ENCODE results near the gene UBR3. TPM values are rescaled to one million over a fixed set of nuclear protein-coding genes. Genes with fewer than 3 reads are reported as not detected.

UBR3 gene
- total RNA-seq, 6 experiments from 2014 or later, result 30.1 to 46.3 (median 40.5) TPM

- no peak overlapping the region; the same call in 1 of the 2 replicates for H3K27ac Mint-ChIP-seq
- no peaks in the 10 kb centered on the region for H3K9me3 Mint-ChIP-seq
- DNase-seq, result no peak
- TF ChIP-seq, protein P1, sequence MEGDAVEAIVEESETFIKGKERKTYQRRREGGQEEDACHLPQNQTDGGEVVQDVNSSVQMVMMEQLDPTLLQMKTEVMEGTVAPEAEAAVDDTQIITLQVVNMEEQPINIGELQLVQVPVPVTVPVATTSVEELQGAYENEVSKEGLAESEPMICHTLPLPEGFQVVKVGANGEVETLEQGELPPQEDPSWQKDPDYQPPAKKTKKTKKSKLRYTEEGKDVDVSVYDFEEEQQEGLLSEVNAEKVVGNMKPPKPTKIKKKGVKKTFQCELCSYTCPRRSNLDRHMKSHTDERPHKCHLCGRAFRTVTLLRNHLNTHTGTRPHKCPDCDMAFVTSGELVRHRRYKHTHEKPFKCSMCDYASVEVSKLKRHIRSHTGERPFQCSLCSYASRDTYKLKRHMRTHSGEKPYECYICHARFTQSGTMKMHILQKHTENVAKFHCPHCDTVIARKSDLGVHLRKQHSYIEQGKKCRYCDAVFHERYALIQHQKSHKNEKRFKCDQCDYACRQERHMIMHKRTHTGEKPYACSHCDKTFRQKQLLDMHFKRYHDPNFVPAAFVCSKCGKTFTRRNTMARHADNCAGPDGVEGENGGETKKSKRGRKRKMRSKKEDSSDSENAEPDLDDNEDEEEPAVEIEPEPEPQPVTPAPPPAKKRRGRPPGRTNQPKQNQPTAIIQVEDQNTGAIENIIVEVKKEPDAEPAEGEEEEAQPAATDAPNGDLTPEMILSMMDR (IDR thresholded peaks at IDR 0.05), result no peak
- H3K27me3 Mint-ChIP-seq (ENCODE audit: insufficient read depth), result no peaks in the 10 kb centered on the region
- no peak overlapping the region for H3K4me3 Mint-ChIP-seq
- H3K36me3 Mint-ChIP-seq (ENCODE audit: low read depth), result peaks cover 36% of the 10 kb centered on the region
- H3K4me1 Mint-ChIP-seq (ENCODE audit: low read depth), result peaks cover 47% of the 10 kb centered on the region
Observed at GRCh38 chr2:169963786-169964185, 136.5 kb downstream of the UBR3 start.

GRCh38 chr2:169964740-169965139, 137.5 kb downstream of the UBR3 start:
- peak overlapping the region; percentile 52 for H3K27ac Mint-ChIP-seq
- no peaks in the 10 kb centered on the region for H3K9me3 Mint-ChIP-seq
- no peak for DNase-seq
- H3K4me3 Mint-ChIP-seq, result no peak overlapping the region
- TF ChIP-seq, protein P1 (IDR thresholded peaks at IDR 0.05), result no peak
- H3K27me3 Mint-ChIP-seq (ENCODE audit: insufficient read depth), result no peaks in the 10 kb centered on the region
- peaks cover 43% of the 10 kb centered on the region for H3K36me3 Mint-ChIP-seq (ENCODE audit: low read depth)
- peaks cover 49% of the 10 kb centered on the region for H3K4me1 Mint-ChIP-seq (ENCODE audit: low read depth)

- H3K4me3 Mint-ChIP-seq, result no peak overlapping the region
- H3K27ac Mint-ChIP-seq, result peak overlapping the region; percentile 52
- DNase-seq, result peak; percentile 18
- H3K9me3 Mint-ChIP-seq, result peaks cover 4% of the 10 kb centered on the region; the same call in 1 of the 2 replicates
- H3K36me3 Mint-ChIP-seq (ENCODE audit: low read depth), result peaks cover 47% of the 10 kb centered on the region
- H3K4me1 Mint-ChIP-seq (ENCODE audit: low read depth), result peaks cover 49% of the 10 kb centered on the region
- no peaks in the 10 kb centered on the region for H3K27me3 Mint-ChIP-seq (ENCODE audit: insufficient read depth)
- TF ChIP-seq, protein P1 (IDR thresholded peaks at IDR 0.05), result no peak
Observed at GRCh38 chr2:169965495-169965894, 138.2 kb downstream of the UBR3 start.

DNA sequence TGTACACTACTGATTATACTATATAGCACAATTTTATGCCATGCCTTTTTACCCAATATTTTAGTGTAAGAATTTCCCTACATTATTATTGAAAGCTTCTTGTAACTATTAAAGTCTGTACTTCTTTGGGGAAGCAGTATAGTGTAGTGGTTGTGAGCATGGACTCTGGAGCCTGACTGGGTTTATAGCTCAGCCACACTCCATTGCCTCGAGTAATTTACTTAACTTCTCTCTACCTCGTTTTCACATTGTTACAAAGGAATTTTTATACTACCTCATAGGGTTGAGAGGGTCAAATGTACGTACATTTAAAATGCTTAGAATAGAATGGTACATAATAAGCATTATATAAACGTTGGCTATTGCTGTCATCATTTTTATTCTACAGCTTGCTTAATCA, 139.2 kb downstream of the UBR3 start:
- Mint-ChIP-seq H3K27me3 (ENCODE audit: insufficient read depth) (no peaks in the 10 kb centered on the region), H3K4me1 (ENCODE audit: low read depth) (peaks cover 47% of the 10 kb centered on the region), H3K4me3 (no peak overlapping the region), H3K27ac (no peak overlapping the region), H3K9me3 (peaks cover 4% of the 10 kb centered on the region; the same call in 1 of the 2 replicates), H3K36me3 (ENCODE audit: low read depth) (peaks cover 42% of the 10 kb centered on the region)
- DNase-seq, result no peak
- TF ChIP-seq, protein P1 (IDR thresholded peaks at IDR 0.05), result no peak

DNA sequence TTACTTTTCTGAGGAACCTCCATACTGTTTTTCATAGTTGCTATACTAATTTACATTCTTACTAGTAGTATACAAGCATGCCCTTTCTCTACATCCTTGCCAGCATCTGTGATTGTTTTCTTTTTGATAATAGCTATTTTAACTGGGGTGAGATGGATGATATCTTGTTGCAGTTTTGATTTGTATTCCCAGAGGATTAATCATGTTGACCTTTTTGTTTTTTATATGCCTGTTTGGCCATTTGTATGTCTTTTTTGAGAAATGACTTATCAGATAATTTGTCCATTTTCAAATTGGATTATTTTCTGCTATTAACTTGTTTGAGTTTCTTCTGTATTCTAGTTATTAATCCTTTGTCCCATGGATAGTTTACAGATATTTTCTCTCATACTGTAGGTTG, 141.5 kb downstream of the UBR3 start:
- H3K9me3 Mint-ChIP-seq, result peaks cover 4% of the 10 kb centered on the region; the same call in 1 of the 2 replicates
- no peaks in the 10 kb centered on the region for H3K27me3 Mint-ChIP-seq (ENCODE audit: insufficient read depth)
- peaks cover 43% of the 10 kb centered on the region for H3K36me3 Mint-ChIP-seq (ENCODE audit: low read depth)
- H3K4me1 Mint-ChIP-seq (ENCODE audit: low read depth), result peaks cover 29% of the 10 kb centered on the region
- DNase-seq, result no peak
- TF ChIP-seq, protein P1 (IDR thresholded peaks at IDR 0.05), result no peak
- no peak overlapping the region for H3K4me3 Mint-ChIP-seq
- H3K27ac Mint-ChIP-seq, result no peak overlapping the region

GRCh38 chr2:169975221-169975620, 148.0 kb downstream of the UBR3 start:
- Mint-ChIP-seq H3K4me1 (ENCODE audit: low read depth) (no peaks in the 10 kb centered on the region; the same call in 1 of the 2 replicates), H3K4me3 (no peak overlapping the region), H3K27me3 (ENCODE audit: insufficient read depth) (no peaks in the 10 kb centered on the region; the same call in 1 of the 2 replicates), H3K36me3 (ENCODE audit: low read depth) (peaks cover 51% of the 10 kb centered on the region), H3K9me3 (peaks cover 31% of the 10 kb centered on the region), H3K27ac (no peak overlapping the region)
- TF ChIP-seq, protein P1 (IDR thresholded peaks at IDR 0.05), result no peak
- no peak for DNase-seq

Data from HFFc6 (cell line).